T47D (cell line): ENCODE measurements around the gene KRTAP12-3.
"Not testable (repeated sequence)": the region's sequence is repeated elsewhere in the genome, so short reads cannot be mapped to it uniquely, and the experiment has no call there.

Source experiments
- DNase-seq, 2 experiments: peaks; one replicate each; pipeline versions ENCODE4 v3.0.0 to v3.0.0-alpha.2; 2011 to 2012; ENCODE audit warnings: low read depth in 1 of 2, low spot score in 1 of 2
- JUND ChIP-seq: IDR thresholded peaks from 2 replicates; pipeline ENCODE4 v1.6.1; 2012; ENCODE audit warnings: low read depth
- in situ Hi-C: cut with HindIII; loops from 2 replicates; pipeline ENCODE4 v1.10.0; 2016; ENCODE audit warnings: low sequenced_read_pairs, low pct_unique_long_range_greater_than_20kb

Gene KRTAP12-3

DNA sequence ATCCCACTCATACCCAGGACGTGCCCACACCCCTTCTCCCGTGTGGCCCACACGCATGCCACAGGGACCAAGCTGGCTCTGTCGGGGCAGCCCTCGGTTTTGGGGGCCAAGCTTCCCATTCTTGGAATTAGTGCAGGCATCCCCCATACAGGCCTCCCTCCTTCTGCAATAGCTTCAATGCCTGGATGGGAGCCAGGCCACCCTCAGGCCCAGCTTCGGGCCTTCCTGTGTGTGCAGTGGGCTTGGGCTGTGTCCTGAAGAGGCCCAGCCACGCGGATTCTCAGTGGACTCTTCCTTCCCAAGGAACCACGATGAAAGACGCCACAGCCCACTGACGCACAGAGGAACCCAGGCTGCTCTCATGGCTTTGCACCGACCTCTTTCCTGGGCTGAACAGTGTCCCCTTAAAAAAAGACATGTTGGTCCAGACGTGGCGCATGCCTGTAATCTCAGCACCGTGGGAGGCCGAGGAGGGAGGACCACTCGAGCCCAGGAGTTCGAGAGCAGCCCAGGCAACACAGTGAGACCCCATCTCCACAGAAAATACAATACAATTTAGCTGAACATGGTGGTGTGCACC lies 8.1 kb upstream of the KRTAP12-3 start:
- no peak for TF ChIP-seq JUND
- in situ Hi-C loops = no loop called here
- no peak for DNase-seq

DNA sequence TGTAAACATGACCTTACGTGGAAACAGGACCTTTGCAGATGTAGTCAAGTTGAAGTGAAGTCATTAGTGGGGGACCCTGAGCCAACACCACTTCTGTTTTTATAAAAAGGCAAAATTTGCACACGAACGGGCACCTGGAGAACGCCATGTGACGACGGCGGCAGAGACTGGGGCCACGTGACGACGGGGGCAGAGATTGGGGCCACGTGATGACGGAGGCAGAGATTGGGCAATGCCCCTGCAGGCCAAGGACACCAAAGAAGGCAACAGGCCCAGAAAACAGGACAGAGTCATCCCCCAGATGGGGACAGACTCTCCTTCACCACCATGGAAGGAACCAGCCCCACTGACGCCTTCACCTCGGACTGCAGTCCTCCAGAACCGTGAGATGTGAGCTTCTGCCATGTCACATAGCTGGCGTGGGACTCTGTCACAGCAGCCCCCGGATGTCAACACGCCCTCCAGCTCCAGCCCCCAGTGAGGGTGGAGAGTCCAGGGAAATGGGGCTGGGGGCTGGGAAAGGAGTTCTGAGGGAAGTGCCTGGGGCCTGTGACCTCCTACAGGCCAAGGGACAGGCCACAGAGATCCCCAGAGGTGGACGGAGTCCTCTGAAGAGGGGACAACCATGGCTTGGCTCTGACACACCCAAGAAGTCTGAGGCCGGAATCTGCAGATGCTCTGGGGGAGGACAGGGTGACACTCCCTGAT lies 7.3 kb upstream of the KRTAP12-3 start:
- in situ Hi-C loops = no loop called here
- TF ChIP-seq JUND = no peak
- DNase-seq = no peak

DNA sequence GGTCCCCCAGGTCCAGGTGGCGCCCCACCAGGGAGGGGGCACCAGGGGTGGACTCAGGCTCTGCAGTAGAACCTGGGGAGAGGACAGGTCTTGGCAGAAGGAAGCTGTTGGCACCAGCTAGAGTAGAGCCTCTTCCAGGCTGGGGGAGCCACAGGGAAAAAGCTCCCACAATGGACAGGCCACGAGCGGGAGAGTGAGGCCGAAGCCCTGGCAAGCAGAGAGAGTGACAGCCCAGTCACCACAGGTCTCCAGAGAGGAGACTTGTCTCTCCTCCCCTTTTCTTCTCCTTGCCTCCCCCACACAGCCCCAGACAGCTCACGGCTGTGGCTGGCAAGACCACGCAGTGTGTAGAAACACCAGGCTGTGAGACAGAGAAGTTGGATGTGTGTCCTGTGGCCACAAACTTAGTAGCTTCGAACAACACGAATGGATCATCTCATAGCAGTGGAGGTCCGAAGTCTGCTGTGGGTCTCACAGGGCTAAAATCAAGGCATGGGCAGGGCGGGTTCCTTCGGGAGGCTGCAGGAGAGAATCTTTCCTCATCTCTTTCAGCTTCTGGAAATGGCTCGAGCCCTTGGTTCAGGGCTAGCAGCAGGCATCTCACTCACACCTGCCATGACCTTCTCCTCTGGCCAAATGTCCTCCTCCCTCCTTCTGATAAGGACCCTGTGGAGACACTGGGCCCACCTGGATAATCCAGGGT lies 6.6 kb upstream of the KRTAP12-3 start:
- TF ChIP-seq JUND = no peak
- no peak for DNase-seq
- in situ Hi-C loops = no loop called here

DNA sequence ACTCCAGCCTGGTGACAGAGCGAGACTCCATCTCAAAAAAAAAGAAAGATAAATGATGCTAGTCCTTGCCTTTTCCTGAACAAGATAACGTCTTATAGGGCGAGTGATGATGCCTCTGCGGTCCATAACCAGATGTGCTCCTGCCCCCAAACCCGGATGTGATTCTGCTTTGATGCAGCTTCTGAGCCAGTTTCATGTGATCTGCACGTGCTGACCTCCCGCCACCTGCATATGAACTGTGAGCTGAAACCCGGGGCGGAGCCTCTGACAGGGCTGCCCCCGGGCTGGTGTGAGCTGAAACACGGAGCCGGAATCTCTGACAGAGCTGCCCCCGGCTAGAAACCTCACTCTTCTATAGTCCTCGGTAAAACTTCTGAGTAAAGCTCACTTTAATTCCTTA lies 4.6 kb upstream of the KRTAP12-3 start:
- TF ChIP-seq JUND = no peak
- no peak for DNase-seq
- in situ Hi-C loops = no loop called here

DNA sequence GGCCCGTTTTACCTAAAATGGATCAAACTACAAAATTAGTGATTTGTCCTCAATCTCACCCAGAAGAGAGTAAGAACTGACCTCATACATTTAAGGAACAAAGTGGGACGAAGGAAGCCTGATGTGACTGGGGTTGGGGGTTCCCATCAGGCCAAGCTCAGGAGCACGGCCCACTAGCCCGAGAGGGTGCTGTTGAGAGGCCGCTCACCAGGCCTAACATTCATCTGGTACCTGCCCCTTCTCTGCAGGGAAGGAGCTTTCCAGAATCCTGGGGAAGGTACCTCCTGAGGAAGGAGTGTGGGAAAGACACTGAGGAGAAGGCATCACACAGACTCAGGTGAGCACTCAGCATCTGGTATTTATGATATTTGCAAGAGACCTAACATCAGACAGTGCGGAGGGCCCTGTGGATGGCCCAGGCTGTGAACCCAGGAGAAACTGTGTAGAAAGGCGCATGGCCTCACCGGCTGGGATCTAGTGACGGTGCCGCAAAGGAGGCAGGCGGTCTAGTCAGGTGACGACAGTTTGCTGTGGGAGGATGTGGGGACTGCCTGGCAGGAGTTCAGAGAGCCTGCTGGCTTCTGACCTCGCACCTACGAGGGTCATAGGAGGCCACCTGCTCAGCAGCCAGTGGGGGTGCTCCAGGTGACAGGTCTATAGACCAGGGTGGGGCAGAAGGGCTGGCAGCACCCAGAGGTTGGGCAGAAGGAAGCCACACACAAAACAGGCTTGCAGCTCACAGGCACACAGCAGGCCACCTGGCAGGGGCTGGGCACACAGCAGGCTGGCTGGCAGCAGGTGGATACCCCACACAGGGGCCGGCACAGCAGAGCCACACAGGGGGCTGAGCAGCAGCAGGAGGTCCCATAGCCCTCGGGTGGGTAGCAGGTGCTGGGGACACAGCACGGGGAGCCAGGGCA lies 3.8 kb upstream of the KRTAP12-3 start:
- in situ Hi-C loops = no loop called here
- no peak for DNase-seq
- no peak for TF ChIP-seq JUND

DNA sequence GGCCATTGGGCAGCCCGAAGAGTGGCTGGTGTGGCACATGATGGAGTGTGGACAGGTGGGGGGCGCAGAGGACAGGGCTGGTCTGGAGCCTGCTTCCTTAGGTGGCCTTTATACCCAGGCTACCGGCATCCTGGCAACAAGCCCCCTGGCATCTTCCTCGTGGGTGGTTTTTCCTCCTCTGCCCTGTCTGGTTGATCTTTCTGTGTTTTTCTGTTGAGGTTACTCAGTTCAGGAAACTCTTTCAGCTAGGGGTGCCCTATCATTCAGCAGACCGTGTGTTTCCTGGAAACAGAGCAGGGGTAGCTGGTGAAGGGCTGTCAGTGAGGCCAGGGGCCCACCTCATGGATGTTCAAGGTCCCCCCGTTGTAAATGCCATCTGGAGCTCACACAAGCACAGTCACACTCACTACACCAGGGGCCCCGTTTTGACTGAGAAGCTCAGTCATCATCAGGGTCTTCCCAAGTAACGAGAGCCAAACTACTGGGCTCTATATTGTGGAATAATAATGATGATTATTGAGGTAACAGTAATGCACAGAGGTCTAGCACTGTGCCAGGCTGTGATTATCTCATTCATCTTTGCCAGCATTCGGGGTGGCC lies 3.1 kb upstream of the KRTAP12-3 start, which contains the start of gene KRTAP12-4:
Gene KRTAP12-4, minus strand, starts transcription at position 84 of the 600 bp plus-strand sequence. Its CDS starts 45 bp downstream, at position 39.
- no peak for DNase-seq
- in situ Hi-C loops = no loop called here
- TF ChIP-seq JUND = no peak

DNA sequence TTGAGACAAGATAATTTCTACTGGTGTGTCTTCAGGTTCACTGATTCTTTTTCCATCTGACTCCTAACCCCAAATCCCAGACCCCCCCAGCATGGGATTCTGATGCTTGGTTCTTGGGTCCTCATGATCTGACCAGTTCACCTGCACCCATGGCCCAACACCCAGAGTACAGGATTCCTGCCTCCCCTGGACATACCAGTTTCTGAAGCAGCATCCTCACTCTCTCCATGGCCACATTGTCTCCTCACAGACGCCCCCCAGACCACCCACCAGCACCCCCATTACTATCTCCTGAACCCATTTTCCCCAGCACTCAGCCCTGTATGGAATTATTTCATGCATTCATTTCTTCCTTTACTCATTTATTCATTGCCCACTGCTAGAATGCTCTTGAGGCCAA lies 864 bp upstream of the KRTAP12-3 start:
- in situ Hi-C loops = no loop called here
- no peak for TF ChIP-seq JUND
- no peak for DNase-seq

DNA sequence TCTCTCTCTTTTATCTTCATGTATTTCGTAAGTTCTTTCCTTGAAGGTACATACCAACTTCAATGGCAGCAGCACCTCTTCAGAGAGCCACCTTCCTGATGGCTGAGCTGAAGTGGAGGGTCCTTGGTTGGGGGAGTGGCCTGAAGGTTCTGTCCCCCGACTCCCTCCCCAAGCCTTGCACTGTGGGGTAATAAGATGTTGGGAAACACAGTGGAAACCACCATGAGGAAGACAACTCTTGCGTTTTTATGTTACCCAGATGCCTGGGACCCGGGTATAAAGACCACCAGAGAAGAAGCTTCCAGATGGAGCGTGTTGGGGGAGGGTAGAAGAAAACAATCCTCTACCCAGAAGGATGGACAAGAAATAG lies 794 bp downstream of the KRTAP12-3 start:
- no peak for TF ChIP-seq JUND
- in situ Hi-C loops = no loop called here
- no peak for DNase-seq

DNA sequence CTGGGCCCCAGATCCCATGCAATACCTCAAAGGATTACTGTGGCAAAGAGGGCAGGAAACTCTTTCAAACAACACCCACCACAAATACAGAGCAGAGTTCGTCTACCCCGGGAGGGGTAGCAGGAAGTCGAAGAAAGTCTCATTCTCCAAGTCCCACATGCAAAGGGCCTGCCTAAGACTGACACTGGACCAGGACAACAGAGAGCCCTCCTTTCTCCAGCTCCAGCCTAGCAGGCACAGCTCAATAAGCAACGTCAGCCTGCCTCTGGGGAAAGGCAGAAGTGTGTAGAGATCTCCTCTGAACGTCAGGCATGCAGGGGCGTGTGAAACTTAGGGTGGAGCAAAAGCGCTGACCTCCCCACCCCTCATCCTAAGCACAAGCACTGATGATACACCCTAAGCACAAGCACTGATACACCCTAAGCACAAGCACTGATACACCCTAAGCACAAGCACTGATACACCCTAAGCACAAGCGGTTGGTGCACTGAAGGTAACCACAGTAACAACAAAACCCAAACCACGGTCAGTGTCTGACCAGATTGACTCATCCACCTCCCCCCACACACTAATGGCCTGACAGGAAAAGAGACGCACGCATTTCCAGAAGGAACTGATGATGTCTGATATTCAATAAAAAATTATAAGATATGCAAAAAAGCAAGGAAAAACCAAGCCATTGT lies 1.3 kb downstream of the KRTAP12-3 start:
- DNase-seq = no peak
- TF ChIP-seq JUND = no peak
- in situ Hi-C loops = no loop called here

DNA sequence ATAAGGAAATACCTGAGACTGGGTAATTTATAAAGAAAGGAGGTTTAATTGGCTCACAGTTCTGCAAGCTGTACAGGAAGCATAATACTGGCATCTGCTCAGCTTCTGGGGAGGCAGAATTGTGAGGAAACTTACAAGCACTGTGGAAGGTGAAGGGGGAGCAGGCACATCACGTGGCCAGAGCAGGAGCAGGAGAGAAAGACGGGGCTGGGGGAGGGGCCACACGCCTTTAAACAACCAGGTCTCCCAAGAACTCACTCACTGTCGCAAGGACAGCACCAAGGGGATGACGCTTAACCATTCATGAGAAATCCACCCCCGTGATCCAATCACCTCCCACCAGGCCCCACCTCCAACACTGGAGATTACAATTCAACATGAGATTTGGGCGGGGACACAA lies 3.8 kb downstream of the KRTAP12-3 start:
- DNase-seq, in situ Hi-C loops: not testable (repeated sequence)

DNA sequence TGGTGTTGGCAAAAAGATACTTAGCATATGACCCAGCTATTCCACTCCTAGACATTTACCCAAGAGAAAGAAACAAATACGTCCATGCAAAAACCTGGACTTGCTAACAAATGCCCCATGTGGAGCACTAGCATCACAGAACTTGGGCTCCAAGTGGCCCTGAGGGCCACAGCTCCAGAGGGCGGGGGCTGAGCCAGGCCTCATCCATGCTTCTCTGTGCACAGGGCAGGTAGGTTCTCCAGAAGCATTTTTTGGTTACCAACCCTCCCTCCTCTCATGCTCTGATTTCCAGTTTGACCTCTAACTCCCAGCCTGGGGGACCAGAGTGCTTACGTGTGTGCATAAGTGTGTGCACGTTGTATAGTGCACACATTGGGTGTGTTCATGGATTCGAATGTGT lies 7.0 kb downstream of the KRTAP12-3 start:
- DNase-seq = no peak
- in situ Hi-C loops = no loop called here
- no peak for TF ChIP-seq JUND
